ENCODE results near the gene HYAL1.

HYAL1 gene

GRCh38 chr3:50333744-50334328 is 30.5 kb upstream of the HYAL1 start:
- peak; percentile 90 for DNase-seq (ENCODE audit: low spot score)
- H3K27ac ChIP-seq = peak overlapping the region; percentile 91 to 95
- peak overlapping the region; percentile 43 for H3K4me3 ChIP-seq
- no peak for TF ChIP-seq CTCF (IDR thresholded peaks at IDR 0.05)

- no peak for DNase-seq (ENCODE audit: low spot score)
- TF ChIP-seq CTCF (IDR thresholded peaks at IDR 0.05) = no peak
These were observed 28.1 kb upstream of the HYAL1 start for GRCh38 chr3:50331364-50331907.

GRCh38 chr3:50330330-50330729 is 27.0 kb upstream of the HYAL1 start:
- DNase-seq (ENCODE audit: low spot score) = no peak
- no peak overlapping the region for H3K27ac ChIP-seq
- TF ChIP-seq CTCF (IDR thresholded peaks at IDR 0.05) = no peak
- no peak overlapping the region for H3K4me3 ChIP-seq

More at GRCh38 chr3:50331364-50331907, 28.1 kb upstream of the HYAL1 start:
- no peak overlapping the region for H3K4me3 ChIP-seq
- no peak overlapping the region for H3K27ac ChIP-seq

GRCh38 chr3:50327943-50328691 is 24.7 kb upstream of the HYAL1 start, which contains the start of gene TUSC2:
TSS of gene TUSC2 (minus strand) at chr3:50328223. CDS start at chr3:50328099, 124 bp downstream.
- Histone ChIP-seq H3K4me3 (peak within 1 kb of the TSS; percentile 99), H3K27ac (peak within 1 kb of the TSS; percentile 80 to 85)
- TF ChIP-seq CTCF (IDR thresholded peaks at IDR 0.05) = no peak
- peak; percentile 98 for DNase-seq (ENCODE audit: low spot score)

GRCh38 chr3:50327129-50327528 is 23.8 kb upstream of the HYAL1 start:
- TF ChIP-seq CTCF (IDR thresholded peaks at IDR 0.05) = no peak
- peak overlapping the region; percentile 80 to 85 for H3K27ac ChIP-seq
- peak overlapping the region; percentile 99 for H3K4me3 ChIP-seq
- no peak for DNase-seq (ENCODE audit: low spot score)

- Histone ChIP-seq H3K27ac (peak overlapping the region in 1 of 2 donors; percentile 3), H3K4me3 (no peak overlapping the region)
- no peak for TF ChIP-seq CTCF (IDR thresholded peaks at IDR 0.05)
- no peak for DNase-seq (ENCODE audit: low spot score)
These were observed 22.8 kb upstream of the HYAL1 start for GRCh38 chr3:50326182-50326541.
